HepG2 (cell line): ENCODE measurements around the gene ZDHHC18. TPM values are rescaled to one million over a fixed set of nuclear protein-coding genes. Genes with fewer than 3 reads are reported as not detected.

Experiments
- ATAC-seq: fragments of 200-7000 bp; cut with Tn5 transposase; 3 replicates; pipeline ENCODE4 v1.9.1; 2020; ENCODE audit warnings: mild to moderate bottlenecking, moderate library complexity
- BruUV-seq: library from RNA; stranded (reverse); fragments of 400-500 nt; replicated peaks from 2 replicates; lab custom pipeline; 2021; lab: Mats Ljungman, UMichigan
- CTCF ChIA-PET: fragments of 300-600 bp; formaldehyde crosslinking; extraction: SDS; loops from one replicate; lab custom pipeline; 2021; ENCODE audit warnings: low total read pairs, inconsistent platforms, low intra/inter-chr PET ratio; lab: Yijun Ruan, JAX
- POLR2A ChIA-PET: fragments of 350-600 bp; sonication (Branson Sonifier 250); formaldehyde crosslinking; loops from one replicate; lab custom pipeline; 2020; ENCODE audit warnings: antibody characterized with exemption, inconsistent platforms; lab: Yijun Ruan, JAX
- DNase-seq: peaks from one replicate; pipeline ENCODE4 v3.0.0-alpha.2; 2015; ENCODE audit warnings: low spot score
- FAIRE-seq: peaks from 3 replicates; lab custom pipeline; 2011; peaks lifted over from hg19 to GRCh38; lab: Jason Lieb, UNC
- H2AFZ ChIP-seq: one replicate; pipeline ENCODE4 v1.6.1; 2011; ENCODE audit warnings: low read length, inconsistent platforms
- H3K27ac ChIP-seq: fragments of 300-600 bp; 3 replicates; pipeline ENCODE4 v1.8.0; 2011; ENCODE audit warnings: mixed run types, mild to moderate bottlenecking, mixed read lengths, low read length, inconsistent platforms; ENCODE audit not compliant: insufficient read depth; ENCODE audit errors: extremely low read length
- H3K27me3 ChIP-seq, 2 experiments: fragments of 200-600 bp in 1 of 2; 2 replicates in 1 of 2; 3 replicates in 1 of 2; pipeline versions ENCODE4 v1.6.0 to v1.8.0; 2011; ENCODE audit warnings: low read length in 2 of 2, mild to moderate bottlenecking in 2 of 2, moderate library complexity in 2 of 2, inconsistent platforms in 1 of 2; ENCODE audit not compliant: insufficient read depth in 2 of 2, control insufficient read depth in 1 of 2
- H3K36me3 ChIP-seq, 2 experiments: fragments of 200-600 bp in 1 of 2; replicated peaks in 1 of 2; 2 replicates in 1 of 2; 3 replicates in 1 of 2; pipeline versions ENCODE4 v1.5.1 to v1.8.0; 2011; ENCODE audit warnings: low read length in 2 of 2, inconsistent platforms in 1 of 2; ENCODE audit not compliant: insufficient read depth in 2 of 2, control insufficient read depth in 1 of 2
- H3K4me1 ChIP-seq: 2 replicates; pipeline ENCODE4 v1.5.1; 2012; ENCODE audit warnings: low read length, inconsistent platforms; ENCODE audit not compliant: insufficient read depth
- H3K4me2 ChIP-seq: 2 replicates; pipeline ENCODE4 v1.6.0; 2011; ENCODE audit warnings: low read depth, low read length, inconsistent platforms
- H3K4me3 ChIP-seq, 3 experiments: fragments of 200-600 bp in 1 of 3; sonication (generic), shearing (Covaris generic) in 1 of 3; replicated peaks in 1 of 3; 2 replicates each; pipeline ENCODE4 v1.5.1; 2011 to 2016; ENCODE audit warnings: low read length in 3 of 3, inconsistent platforms in 2 of 3, low read depth in 2 of 3, mild to moderate bottlenecking in 2 of 3, control low read depth in 1 of 3, mixed read lengths in 1 of 3; ENCODE audit not compliant: insufficient read depth in 1 of 3
- H3K79me2 ChIP-seq: one replicate; pipeline ENCODE4 v1.6.1; 2011; ENCODE audit warnings: low read length, inconsistent platforms; ENCODE audit not compliant: insufficient read depth
- H3K9ac ChIP-seq: 2 replicates; pipeline ENCODE4 v1.6.0; 2011; ENCODE audit warnings: mild to moderate bottlenecking, low read depth, low read length, inconsistent platforms; ENCODE audit not compliant: insufficient read depth
- H3K9me3 ChIP-seq: 2 replicates; pipeline ENCODE4 v1.5.1; 2012; ENCODE audit warnings: mild to moderate bottlenecking, low read length
- H4K20me1 ChIP-seq: 2 replicates; pipeline ENCODE4 v1.6.0; 2011; ENCODE audit warnings: inconsistent platforms, mild to moderate bottlenecking, low read length, moderate library complexity; ENCODE audit not compliant: insufficient read depth
- PHF8 ChIP-seq: sonication (generic); formaldehyde crosslinking; IDR thresholded peaks from 2 replicates; pipeline ENCODE4 v1.5.0; 2020; ENCODE audit warnings: missing genetic modification reagents
- THRA ChIP-seq: sonication (generic); formaldehyde crosslinking; IDR thresholded peaks from 2 replicates; pipeline ENCODE4 v1.4.0; 2020; ENCODE audit warnings: missing genetic modification reagents, borderline replicate concordance
- ZFAT ChIP-seq: sonication (generic); formaldehyde crosslinking; conservative IDR thresholded peaks from 2 replicates; pipeline ENCODE4 v1.8.1; 2023; ENCODE audit warnings: missing genetic modification reagents, inconsistent platforms
- ZNF260 ChIP-seq: sonication (generic); formaldehyde crosslinking; IDR thresholded peaks from 2 replicates; pipeline ENCODE4 v1.4.0; 2020; ENCODE audit warnings: missing genetic modification reagents, low read depth, mild to moderate bottlenecking, borderline replicate concordance
- ZNF580 ChIP-seq: IDR thresholded peaks from 2 replicates; pipeline ENCODE4 v1.6.1; 2016; ENCODE audit warnings: low read depth, borderline replicate concordance
- ZNF83 ChIP-seq: sonication (generic); formaldehyde crosslinking; IDR thresholded peaks from 2 replicates; pipeline ENCODE4 v1.4.0; 2020; ENCODE audit warnings: missing genetic modification reagents, mild to moderate bottlenecking, borderline replicate concordance
- ZNF891 ChIP-seq: sonication (generic); formaldehyde crosslinking; IDR thresholded peaks from 2 replicates; pipeline ENCODE4 v1.5.0; 2020; ENCODE audit warnings: mild to moderate bottlenecking, missing genetic modification reagents
- WGBS: methylation state at CpG from one replicate; pipeline ENCODE4 v1.1.6; 2017; ENCODE audit warnings: low lambda C conversion rate; 5-methylcytosine and 5-hydroxymethylcytosine counted together
- in situ Hi-C: cut with HindIII; loops from 2 replicates; pipeline ENCODE4 v1.10.0; 2017; ENCODE audit warnings: low pct_unique_long_range_greater_than_20kb; ENCODE audit not compliant: extremely low pct_ligation_motif_present
- intact Hi-C: fragments of 100-400 bp; cut with micrococcal nuclease; formaldehyde crosslinking; loops from one replicate; pipeline ENCODE4 v1.10.0; 2022; ENCODE audit not compliant: unreplicated experiment
- polyA plus RNA-seq, 8 experiments: library from polyadenylated mRNA; depleted of rRNA in 3 of 8; stranded (reverse) in 7 of 8; unstranded in 1 of 8; fragments of >200 nt; fragmentation: Illumina TruSeq in 4 of 8; extraction: Trizol in 4 of 8; gene quantifications; 2 replicates each; pipeline versions ENCODE4 v1.2.1 to v1.2.3, GENCODE V29; 2011 to 2016; ENCODE audit warnings: low read depth in 4 of 8, missing spikeins in 1 of 8, mixed read lengths in 1 of 8; ENCODE audit not compliant: insufficient read depth in 1 of 8
- total RNA-seq, 5 experiments: library from RNA; depleted of rRNA; stranded (reverse); fragments of >200 nt; fragmentation: Illumina TruSeq; extraction: Trizol; gene quantifications; 2 replicates each; pipeline ENCODE4 v1.2.3, GENCODE V29; 2016; ENCODE audit warnings: low read depth in 1 of 5
- TF ChIP-seq, protein P1 (sequence below): sonication (generic); formaldehyde crosslinking; IDR thresholded peaks from 2 replicates; pipeline ENCODE4 v1.9.0; 2021; ENCODE audit warnings: missing genetic modification reagents, borderline replicate concordance

The ZDHHC18 gene
- total and polyA plus RNA-seq, 2 of the 13 experiments (the other 11 are each of a cell fraction or from before 2014, with no cell fraction given): 13.2 to 35.3 TPM

- no peak overlapping the region for H3K27ac ChIP-seq
- H2AFZ ChIP-seq: no peak overlapping the region
- intact Hi-C loops: loop anchor here (1.0 kb wide), 1 partner anchor 26 kb away; no protein-coding TSS in a partner anchor
- peaks cover 27 to 53% of the 10 kb centered on the region in 2 experiments for H3K36me3 ChIP-seq
- POLR2A ChIA-PET: no interaction called here
- in situ Hi-C loops: no loop called here
- no peak for FAIRE-seq
- H3K27me3 ChIP-seq: no peaks in the 10 kb centered on the region
- no peak overlapping the region for H3K4me3 ChIP-seq
- no peak for ATAC-seq
- TF ChIP-seq ZNF891 (CRISPR knock-in tag) (0 out of 2 replicates have a peak, but pooled peaks have one; percentile 11), PHF8 (CRISPR knock-in tag) (no peak), ZNF260 (CRISPR knock-in tag) (no peak), ZNF580 (CRISPR knock-in tag) (no peak), ZFAT (CRISPR knock-in tag) (no peak), ZNF83 (CRISPR knock-in tag) (no peak), THRA (CRISPR knock-in tag) (no peak)
- TF ChIP-seq, protein P1, sequence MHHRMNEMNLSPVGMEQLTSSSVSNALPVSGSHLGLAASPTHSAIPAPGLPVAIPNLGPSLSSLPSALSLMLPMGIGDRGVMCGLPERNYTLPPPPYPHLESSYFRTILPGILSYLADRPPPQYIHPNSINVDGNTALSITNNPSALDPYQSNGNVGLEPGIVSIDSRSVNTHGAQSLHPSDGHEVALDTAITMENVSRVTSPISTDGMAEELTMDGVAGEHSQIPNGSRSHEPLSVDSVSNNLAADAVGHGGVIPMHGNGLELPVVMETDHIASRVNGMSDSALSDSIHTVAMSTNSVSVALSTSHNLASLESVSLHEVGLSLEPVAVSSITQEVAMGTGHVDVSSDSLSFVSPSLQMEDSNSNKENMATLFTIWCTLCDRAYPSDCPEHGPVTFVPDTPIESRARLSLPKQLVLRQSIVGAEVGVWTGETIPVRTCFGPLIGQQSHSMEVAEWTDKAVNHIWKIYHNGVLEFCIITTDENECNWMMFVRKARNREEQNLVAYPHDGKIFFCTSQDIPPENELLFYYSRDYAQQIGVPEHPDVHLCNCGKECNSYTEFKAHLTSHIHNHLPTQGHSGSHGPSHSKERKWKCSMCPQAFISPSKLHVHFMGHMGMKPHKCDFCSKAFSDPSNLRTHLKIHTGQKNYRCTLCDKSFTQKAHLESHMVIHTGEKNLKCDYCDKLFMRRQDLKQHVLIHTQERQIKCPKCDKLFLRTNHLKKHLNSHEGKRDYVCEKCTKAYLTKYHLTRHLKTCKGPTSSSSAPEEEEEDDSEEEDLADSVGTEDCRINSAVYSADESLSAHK (CRISPR knock-in tag): no peak
- H3K79me2 ChIP-seq: no peaks in the 10 kb centered on the region
- CTCF ChIA-PET: interaction anchor here (2.1 kb wide), 1 partner anchor 25 kb away, joined by 26 read pairs; no protein-coding TSS in a partner anchor
- WGBS: 78% methylated on average over 9 of the region's 9 CpGs
- BruUV-seq: no TSS peak
- H3K9ac ChIP-seq: no peak overlapping the region
- no peaks in the 10 kb centered on the region for H4K20me1 ChIP-seq
- H3K4me1 ChIP-seq: peaks cover 17% of the 10 kb centered on the region
- DNase-seq: no peak
- no peak overlapping the region for H3K4me2 ChIP-seq
- H3K9me3 ChIP-seq: no peaks in the 10 kb centered on the region
Measured at GRCh38 chr1:26852701-26853100, 26.2 kb downstream of the ZDHHC18 start.
